ENCODE data around the gene OR10T2.

- TF ChIP-seq CTCF (IDR thresholded peaks at IDR 0.05): no peak
- TF ChIP-seq POLR2A (IDR thresholded peaks at IDR 0.05): no peak
Observed at GRCh38 chr1:158353303-158354075, 45.8 kb downstream of the OR10T2 start, which contains the start of gene CD1E.
